ENCODE results near the gene CXCL9. TPM values are rescaled to one million over a fixed set of nuclear protein-coding genes. Genes with fewer than 3 reads are reported as not detected.

The CXCL9 gene
- total RNA-seq, 1 experiment from 2014 or later = not detected

DNA sequence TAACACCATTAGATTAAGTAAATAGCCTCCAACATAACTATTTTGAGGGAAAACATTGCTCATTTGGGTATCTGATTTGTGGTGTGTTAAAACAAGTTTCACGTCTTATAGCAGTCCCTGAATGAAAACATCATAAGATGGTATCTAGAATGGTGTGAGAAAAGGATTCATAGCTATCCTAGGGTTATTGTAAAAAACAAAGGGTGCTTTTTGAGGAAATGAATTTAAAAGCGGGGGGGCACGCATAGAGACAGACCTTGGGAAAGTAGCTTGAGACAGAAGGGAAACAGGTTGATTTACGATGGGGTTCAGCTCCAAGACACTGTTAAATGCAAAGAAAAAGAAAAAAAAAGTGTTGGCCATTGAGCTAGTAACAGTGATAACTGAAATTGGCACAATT lies 16.8 kb upstream of the CXCL9 start:
- H3K27me3 ChIP-seq (ENCODE audit: control insufficient read depth, insufficient read depth, low read length) = no peaks in the 10 kb centered on the region
- H3K4me3 ChIP-seq (ENCODE audit: insufficient read depth, low read depth, low read length) = no peak overlapping the region
- DNase-seq = no peak
- no peaks in the 10 kb centered on the region for H3K36me3 ChIP-seq (replicated peaks; ENCODE audit: control insufficient read depth, insufficient read depth, low read length)

DNA sequence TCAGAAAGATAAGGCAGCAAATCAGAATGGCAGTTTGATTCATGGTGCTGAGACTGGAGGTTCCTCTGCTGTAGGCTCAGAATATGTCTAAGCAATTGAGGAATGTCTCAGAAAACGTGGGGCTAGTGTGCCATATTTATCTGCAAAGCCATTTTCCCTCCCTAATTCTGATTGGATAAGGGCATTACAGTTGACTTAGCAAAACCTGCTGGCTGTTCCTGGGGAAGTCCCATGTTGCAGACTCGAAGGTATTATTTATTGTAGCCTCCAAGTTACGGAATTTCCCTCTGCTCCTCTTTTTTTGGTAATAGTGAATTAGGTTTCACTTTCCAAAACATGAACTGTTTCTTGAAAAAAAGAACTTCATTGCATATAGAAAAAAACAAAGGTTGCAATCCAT lies 16.1 kb upstream of the CXCL9 start, which contains the start of gene CXCL10:
TSS of gene CXCL10 (minus strand) at position 109 of the 400 bp plus-strand sequence. CDS start at position 43, 66 bp downstream.
- H3K27me3 ChIP-seq (ENCODE audit: control insufficient read depth, insufficient read depth, low read length) = no peaks in the 10 kb centered on the region

DNA sequence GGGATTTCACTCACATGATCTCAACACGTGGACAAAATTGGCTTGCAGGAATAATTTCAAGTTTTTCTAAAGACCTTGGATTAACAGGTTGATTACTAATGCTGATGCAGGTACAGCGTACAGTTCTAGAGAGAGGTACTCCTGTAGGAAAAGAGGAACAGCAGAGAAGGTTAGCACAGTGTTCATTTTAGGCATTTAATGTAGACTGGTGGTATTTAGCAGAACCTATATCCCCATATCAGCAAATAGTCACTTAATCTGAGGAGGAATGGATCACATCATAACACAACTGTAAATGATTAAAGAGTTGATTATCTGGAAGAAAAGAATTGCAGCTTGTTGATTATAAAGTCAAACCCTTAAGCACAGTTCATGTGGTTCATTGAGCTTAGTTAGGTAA lies 15.4 kb upstream of the CXCL9 start:
- Histone ChIP-seq H3K4me3 (ENCODE audit: insufficient read depth, low read depth, low read length) (no peak overlapping the region), H3K36me3 (replicated peaks; ENCODE audit: control insufficient read depth, insufficient read depth, low read length) (no peaks in the 10 kb centered on the region), H3K27me3 (ENCODE audit: control insufficient read depth, insufficient read depth, low read length) (no peaks in the 10 kb centered on the region)
- no peak for DNase-seq

More for the DNA sequence above, 16.1 kb upstream of the CXCL9 start, which contains the start of gene CXCL10:
- no peaks in the 10 kb centered on the region for H3K36me3 ChIP-seq (replicated peaks; ENCODE audit: control insufficient read depth, insufficient read depth, low read length)
- no peak within 1 kb of the TSS for H3K4me3 ChIP-seq (ENCODE audit: insufficient read depth, low read depth, low read length)
- DNase-seq = no peak

DNA sequence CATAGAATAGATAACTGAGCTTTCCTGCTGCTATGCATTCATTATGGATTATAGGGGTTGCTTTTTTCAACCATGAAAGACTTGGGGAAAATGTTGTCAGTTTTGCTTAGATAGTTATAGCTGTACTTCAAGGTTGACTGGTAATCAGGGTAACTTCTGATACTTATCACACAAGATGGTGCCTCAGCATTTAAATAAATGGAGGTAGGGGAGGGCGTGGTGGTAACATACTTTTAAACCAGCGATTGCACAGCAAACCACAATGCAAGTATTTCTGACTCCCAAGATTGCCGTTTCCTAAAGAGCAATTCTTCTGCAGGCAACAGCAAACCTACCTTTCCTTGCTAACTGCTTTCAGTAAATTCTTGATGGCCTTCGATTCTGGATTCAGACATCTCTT lies 14.7 kb upstream of the CXCL9 start:
- no peak for DNase-seq
- no peak overlapping the region for H3K4me3 ChIP-seq (ENCODE audit: insufficient read depth, low read depth, low read length)
- no peaks in the 10 kb centered on the region for H3K36me3 ChIP-seq (replicated peaks; ENCODE audit: control insufficient read depth, insufficient read depth, low read length)
- H3K27me3 ChIP-seq (ENCODE audit: control insufficient read depth, insufficient read depth, low read length) = no peaks in the 10 kb centered on the region

DNA sequence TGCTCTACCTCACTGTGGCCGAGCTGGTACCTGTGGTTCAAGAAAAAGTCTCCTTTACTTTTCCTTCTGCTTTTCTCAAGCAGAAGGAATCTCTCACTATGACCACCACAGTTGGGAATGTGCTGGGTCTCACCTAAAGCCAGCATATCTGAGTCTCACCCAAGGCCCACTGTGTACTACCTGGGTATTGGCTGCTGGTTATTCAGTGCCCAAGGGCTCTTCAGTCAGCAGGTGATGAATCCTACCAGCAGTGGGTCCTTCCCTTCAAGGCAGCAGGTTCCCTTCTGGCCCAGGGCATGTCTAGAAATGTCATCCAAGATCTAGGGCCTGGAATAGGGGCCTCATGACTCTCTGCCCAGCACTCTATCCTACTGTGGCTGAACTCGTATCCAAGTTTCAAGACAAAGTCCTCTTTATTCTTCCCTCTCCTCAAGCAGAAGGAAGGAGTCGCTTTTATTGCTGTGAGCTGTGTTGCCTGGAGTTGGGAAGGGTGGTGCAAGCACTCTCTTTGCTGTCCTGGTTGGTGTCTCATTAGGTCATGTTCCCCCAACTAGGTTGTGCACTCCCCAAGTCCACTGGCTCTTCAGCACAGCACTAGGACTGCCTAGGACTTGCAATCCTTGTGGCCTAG lies 9.9 kb upstream of the CXCL9 start:
- Histone ChIP-seq H3K4me3 (ENCODE audit: insufficient read depth, low read depth, low read length) (no peak overlapping the region), H3K36me3 (replicated peaks; ENCODE audit: control insufficient read depth, insufficient read depth, low read length) (no peaks in the 10 kb centered on the region), H3K27me3 (ENCODE audit: control insufficient read depth, insufficient read depth, low read length) (no peaks in the 10 kb centered on the region)
- no peak for DNase-seq

DNA sequence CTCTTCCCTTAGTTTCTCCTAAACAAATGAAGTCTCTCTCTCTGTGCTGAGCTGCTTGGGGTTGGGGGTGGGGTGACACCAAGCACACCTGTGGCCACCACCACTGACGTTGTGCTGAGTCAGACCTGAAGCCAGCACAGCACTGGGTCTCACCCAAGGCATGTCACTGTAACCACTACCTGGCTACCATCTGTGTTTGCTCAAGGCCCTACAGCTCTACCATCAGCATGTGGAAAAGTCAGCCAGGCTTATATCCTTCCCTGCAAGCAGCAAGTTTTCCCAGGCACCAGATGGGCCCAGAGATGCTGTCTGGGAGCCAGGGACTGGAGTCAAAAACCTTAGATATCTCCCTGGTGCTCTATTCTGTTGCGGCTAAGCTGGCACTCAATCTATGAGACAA lies 9.1 kb upstream of the CXCL9 start:
- DNase-seq = no peak

DNA sequence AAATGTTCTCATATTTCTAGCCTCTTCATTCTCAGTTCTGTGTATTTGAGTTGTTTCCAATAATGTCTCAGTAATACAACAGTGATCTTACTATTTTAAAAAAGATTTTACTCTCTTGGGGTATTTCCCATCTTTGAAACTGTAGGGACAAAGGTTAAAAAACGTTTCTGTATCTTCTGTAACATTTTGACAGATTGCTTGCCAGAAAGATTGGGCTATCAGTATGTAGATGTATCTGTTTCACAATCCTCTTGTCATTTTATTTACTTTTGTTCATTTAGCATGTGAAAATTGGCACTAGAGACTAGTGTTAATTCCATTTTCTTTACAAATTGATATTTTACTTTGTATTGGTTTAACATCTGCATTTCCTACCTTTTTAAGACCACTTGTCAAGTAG lies 6.2 kb upstream of the CXCL9 start:
- Histone ChIP-seq H3K36me3 (replicated peaks; ENCODE audit: control insufficient read depth, insufficient read depth, low read length) (no peaks in the 10 kb centered on the region), H3K4me3 (ENCODE audit: insufficient read depth, low read depth, low read length) (no peak overlapping the region), H3K27me3 (ENCODE audit: control insufficient read depth, insufficient read depth, low read length) (no peaks in the 10 kb centered on the region; the same call in 1 of the 2 replicates)
- DNase-seq = no peak

More for the DNA sequence above, 9.1 kb upstream of the CXCL9 start:
- Histone ChIP-seq H3K4me3 (ENCODE audit: insufficient read depth, low read depth, low read length) (no peak overlapping the region), H3K27me3 (ENCODE audit: control insufficient read depth, insufficient read depth, low read length) (no peaks in the 10 kb centered on the region), H3K36me3 (replicated peaks; ENCODE audit: control insufficient read depth, insufficient read depth, low read length) (no peaks in the 10 kb centered on the region)

DNA sequence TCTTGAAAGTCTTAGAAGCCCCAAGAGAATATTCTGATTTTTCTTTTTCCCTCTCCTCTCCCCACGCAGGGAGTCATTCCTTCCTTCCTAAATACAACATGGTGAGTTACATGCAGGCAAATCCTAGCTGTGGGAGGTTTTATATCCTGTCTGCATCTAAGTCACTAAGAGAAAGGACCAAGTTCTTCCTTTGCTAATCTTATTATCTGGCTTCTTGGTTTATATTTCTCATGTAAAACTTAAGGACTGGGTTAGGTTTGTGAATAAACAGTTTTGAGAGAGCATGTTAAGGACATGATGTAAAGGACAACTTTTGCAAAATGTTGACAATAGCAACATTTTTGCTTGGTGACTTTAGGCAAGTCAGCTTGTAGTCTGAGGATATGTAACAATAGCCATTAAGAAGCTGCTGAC lies 5.1 kb upstream of the CXCL9 start:
- no peaks in the 10 kb centered on the region; the same call in 1 of the 2 replicates for H3K27me3 ChIP-seq (ENCODE audit: control insufficient read depth, insufficient read depth, low read length)
- no peak overlapping the region for H3K4me3 ChIP-seq (ENCODE audit: insufficient read depth, low read depth, low read length)
- no peaks in the 10 kb centered on the region for H3K36me3 ChIP-seq (replicated peaks; ENCODE audit: control insufficient read depth, insufficient read depth, low read length)
- no peak for DNase-seq

DNA sequence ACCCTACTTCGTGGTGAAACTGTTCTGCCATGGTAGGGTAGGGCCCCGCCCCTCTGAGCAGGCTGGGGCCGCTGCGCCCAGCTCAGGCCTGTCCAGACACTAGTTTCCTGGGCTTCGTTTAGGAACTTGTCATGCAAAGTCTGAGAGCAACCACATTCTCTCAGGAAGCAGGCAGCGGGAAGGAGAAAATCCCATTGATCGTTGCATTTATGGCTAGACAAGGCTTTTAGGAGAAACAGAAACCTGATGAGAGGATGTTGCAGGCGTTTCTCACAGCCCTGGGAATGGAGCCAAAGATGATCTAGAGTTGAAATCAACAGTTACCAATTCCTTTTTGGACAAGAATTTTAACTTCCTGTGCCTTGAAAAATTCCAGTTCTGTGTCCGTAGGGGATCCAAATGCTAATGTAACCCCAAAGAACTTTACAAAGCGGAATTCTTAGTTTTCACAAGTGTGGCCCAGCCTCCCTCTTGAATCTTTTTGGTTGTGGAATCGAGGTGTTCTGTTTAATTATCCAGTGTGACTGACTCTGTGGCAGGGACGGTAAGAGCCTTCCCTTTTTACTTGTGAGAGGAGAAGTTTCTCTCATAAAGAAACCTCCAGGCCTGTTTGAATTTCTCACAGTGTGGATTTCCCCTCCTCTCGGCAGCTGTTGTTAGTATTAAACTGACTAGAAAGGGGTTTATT lies 4.5 kb upstream of the CXCL9 start:
- Histone ChIP-seq H3K4me3 (ENCODE audit: insufficient read depth, low read depth, low read length) (no peak overlapping the region), H3K27me3 (ENCODE audit: control insufficient read depth, insufficient read depth, low read length) (no peaks in the 10 kb centered on the region; the same call in 1 of the 2 replicates), H3K36me3 (replicated peaks; ENCODE audit: control insufficient read depth, insufficient read depth, low read length) (no peaks in the 10 kb centered on the region)
- peak; percentile 63 for DNase-seq

DNA sequence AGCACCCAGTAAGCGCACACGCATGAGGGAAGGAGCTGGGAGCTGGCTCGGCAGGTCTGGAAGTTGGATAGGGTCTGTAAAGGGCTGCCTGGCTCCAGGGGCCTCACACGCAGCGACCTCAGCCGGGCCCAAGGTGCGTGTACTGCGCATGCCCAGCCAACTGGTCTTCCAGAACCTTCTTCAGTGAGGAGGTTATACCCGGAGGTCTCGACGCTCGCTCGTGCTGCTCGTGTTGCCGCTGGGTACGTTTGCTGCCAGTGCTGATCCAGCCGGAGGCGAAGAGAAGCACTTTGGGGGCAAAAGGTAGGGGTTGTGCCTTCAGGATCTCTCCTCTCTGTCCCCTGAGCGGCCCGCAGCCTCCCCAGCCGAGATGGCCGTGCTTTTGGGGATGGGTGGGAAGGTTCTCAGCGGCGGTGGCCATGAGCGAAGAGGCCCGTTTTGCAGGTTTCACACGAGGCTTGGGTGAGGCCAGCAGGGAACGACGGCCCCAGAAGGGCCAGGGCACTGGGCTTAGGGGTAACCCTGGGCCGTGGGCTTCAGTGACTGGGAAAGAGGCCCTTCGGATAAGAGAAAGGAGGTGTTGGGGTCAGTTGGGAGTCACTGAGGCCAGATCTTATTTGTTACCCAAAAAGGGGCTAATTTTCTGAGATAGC lies 3.8 kb upstream of the CXCL9 start:
- no peaks in the 10 kb centered on the region; the same call in 1 of the 2 replicates for H3K27me3 ChIP-seq (ENCODE audit: control insufficient read depth, insufficient read depth, low read length)
- H3K4me3 ChIP-seq (ENCODE audit: insufficient read depth, low read depth, low read length) = no peak overlapping the region
- no peaks in the 10 kb centered on the region for H3K36me3 ChIP-seq (replicated peaks; ENCODE audit: control insufficient read depth, insufficient read depth, low read length)
- DNase-seq = no peak

DNA sequence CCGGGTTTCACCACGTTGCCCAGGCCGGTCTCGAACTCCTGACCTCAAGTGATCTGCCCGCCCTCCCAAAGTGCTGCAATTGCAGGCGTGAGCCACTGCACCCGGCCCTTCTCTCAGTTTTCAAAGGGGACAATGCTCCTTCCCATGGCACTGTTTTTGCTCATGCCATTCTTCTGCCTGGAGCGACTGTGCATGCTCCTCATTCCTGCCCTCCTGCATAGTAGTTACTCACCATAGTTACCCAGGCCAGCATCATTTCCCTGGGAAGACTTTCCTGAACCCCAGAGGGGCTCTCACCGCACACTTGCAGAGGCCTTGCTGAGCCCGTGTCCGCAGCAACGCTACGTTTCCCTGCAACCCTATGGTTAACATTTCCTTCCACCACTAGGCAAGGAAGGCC lies 3.3 kb upstream of the CXCL9 start:
- H3K27me3 ChIP-seq (ENCODE audit: control insufficient read depth, insufficient read depth, low read length) = no peaks in the 10 kb centered on the region; the same call in 1 of the 2 replicates
- H3K4me3 ChIP-seq (ENCODE audit: insufficient read depth, low read depth, low read length) = no peak overlapping the region
- no peaks in the 10 kb centered on the region for H3K36me3 ChIP-seq (replicated peaks; ENCODE audit: control insufficient read depth, insufficient read depth, low read length)
- DNase-seq = no peak

DNA sequence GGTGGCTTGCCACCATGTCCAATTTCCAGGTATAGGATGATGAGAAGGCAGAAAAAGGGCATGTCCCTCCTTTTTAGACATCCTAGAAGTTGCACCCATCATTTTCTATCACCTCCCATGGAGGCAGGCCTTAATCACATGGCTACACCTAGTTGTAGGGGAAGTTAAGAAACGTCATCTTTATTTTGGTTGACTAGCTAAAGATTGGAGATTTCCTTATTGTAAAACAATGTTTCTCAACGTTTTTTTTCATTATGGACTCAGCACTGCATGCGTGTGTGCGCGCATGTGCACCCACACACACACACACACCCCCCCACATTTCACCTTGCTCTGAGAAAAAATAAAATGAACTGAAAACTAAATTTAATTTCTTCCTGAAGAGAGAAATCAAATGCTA lies 2.0 kb upstream of the CXCL9 start:
- DNase-seq = no peak
- H3K36me3 ChIP-seq (replicated peaks; ENCODE audit: control insufficient read depth, insufficient read depth, low read length) = no peaks in the 10 kb centered on the region
- H3K4me3 ChIP-seq (ENCODE audit: insufficient read depth, low read depth, low read length) = no peak overlapping the region
- H3K27me3 ChIP-seq (ENCODE audit: control insufficient read depth, insufficient read depth, low read length) = no peaks in the 10 kb centered on the region; the same call in 1 of the 2 replicates

DNA sequence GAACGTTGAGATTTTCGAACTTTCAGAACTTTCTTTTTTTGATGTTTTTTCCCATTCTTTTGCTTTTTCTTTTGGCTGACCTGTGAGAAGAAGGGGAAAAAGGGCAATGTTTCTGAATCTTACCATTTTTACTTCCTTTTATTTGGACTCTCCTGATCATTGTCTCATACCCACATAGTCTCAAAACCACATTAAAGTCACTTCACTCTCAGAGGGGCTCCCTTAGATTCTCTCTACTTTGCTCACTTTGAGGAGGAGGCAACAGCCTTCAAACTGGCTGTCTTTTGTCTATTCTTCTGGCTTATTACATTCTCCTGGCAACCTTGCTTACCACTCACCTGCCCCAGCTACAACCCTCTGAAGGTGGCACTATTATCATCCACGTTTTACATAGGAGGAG lies 3.7 kb downstream of the CXCL9 start:
- Histone ChIP-seq H3K4me3 (ENCODE audit: insufficient read depth, low read depth, low read length) (no peak overlapping the region), H3K27me3 (ENCODE audit: control insufficient read depth, insufficient read depth, low read length) (no peaks in the 10 kb centered on the region; the same call in 1 of the 2 replicates), H3K36me3 (replicated peaks; ENCODE audit: control insufficient read depth, insufficient read depth, low read length) (no peaks in the 10 kb centered on the region)
- no peak for DNase-seq

DNA sequence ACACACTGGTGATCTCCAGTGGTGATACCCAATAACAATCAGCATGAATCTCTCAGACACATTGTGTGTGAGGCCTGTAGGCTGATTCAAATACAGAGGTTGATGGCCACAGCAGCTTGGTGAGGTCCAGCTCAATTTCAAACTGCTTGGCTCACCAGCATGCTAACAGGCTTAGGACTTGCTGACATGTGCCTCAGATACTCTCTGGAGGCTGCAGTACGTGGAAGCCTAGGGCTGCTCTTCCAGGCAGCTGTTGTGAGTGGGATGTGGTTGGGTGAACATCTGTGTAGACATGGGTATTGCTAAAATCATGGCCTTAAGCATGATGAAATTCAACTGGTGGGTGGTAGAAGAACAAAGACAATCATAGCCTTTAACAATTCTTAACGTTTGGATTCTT lies 4.3 kb downstream of the CXCL9 start:
- H3K4me3 ChIP-seq (ENCODE audit: insufficient read depth, low read depth, low read length) = no peak overlapping the region
- no peak for DNase-seq

DNA sequence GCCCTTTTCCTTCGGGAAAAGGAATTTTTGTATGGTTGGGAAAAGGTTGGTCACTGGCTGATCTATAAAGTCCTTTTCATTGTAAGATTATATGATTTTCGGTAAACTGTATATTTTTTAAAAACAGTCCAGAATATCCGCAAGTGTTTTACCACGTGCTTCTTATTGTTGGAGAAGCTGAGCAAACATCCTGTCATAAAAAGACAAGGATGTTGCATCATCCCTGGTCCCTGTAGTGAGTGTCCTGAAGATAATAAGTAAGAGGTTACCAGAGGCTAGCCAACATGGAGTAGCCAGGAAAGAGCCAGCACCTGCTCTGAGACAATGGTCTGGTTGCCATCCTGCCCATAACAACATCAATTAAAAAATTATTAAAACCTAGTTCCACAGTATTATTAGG lies 5.1 kb downstream of the CXCL9 start:
- H3K4me3 ChIP-seq (ENCODE audit: insufficient read depth, low read depth, low read length) = no peak overlapping the region
- H3K27me3 ChIP-seq (ENCODE audit: control insufficient read depth, insufficient read depth, low read length) = no peaks in the 10 kb centered on the region; the same call in 1 of the 2 replicates
- no peak for DNase-seq
- H3K36me3 ChIP-seq (replicated peaks; ENCODE audit: control insufficient read depth, insufficient read depth, low read length) = no peaks in the 10 kb centered on the region

More for the DNA sequence above, 4.3 kb downstream of the CXCL9 start:
- Histone ChIP-seq H3K27me3 (ENCODE audit: control insufficient read depth, insufficient read depth, low read length) (no peaks in the 10 kb centered on the region; the same call in 1 of the 2 replicates), H3K36me3 (replicated peaks; ENCODE audit: control insufficient read depth, insufficient read depth, low read length) (no peaks in the 10 kb centered on the region)

Measured in H7 (cell line).